Astrocyte of the cerebellum (primary cell): Measurements from ENCODE around the gene SLC6A20.

Experiments used
- DNase-seq: peaks from one replicate; pipeline ENCODE4 v3.0.0-alpha.2; 2011; ENCODE audit warnings: low read depth
- H3K4me3 ChIP-seq: 2 replicates; pipeline ENCODE4 v1.5.1; 2011; ENCODE audit warnings: mild to moderate bottlenecking, low read depth, low read length, moderate library complexity
- CTCF ChIP-seq: IDR thresholded peaks from 2 replicates; pipeline ENCODE4 v1.5.1; 2012; ENCODE audit warnings: low read length, low read depth, moderate library complexity, mild to moderate bottlenecking; ENCODE audit errors: missing control alignments
- in situ Hi-C: cut with HindIII; loops from 2 replicates; pipeline ENCODE4 v1.10.0; 2017; ENCODE audit warnings: low sequenced_read_pairs

The SLC6A20 gene

GRCh38 chr3:45817831-45818522 lies 21.6 kb upstream of the SLC6A20 start:
- no peak for TF ChIP-seq CTCF
- in situ Hi-C loops, result no loop called here
- DNase-seq, result peak; percentile 97
- no peak overlapping the region for H3K4me3 ChIP-seq

- no peak for DNase-seq
- H3K4me3 ChIP-seq, result no peak overlapping the region
- no peak for TF ChIP-seq CTCF
- in situ Hi-C loops, result no loop called here
Measured at GRCh38 chr3:45816544-45816943, 20.2 kb upstream of the SLC6A20 start.

GRCh38 chr3:45814322-45814721 lies 18.0 kb upstream of the SLC6A20 start:
- TF ChIP-seq CTCF, result no peak
- in situ Hi-C loops, result no loop called here

GRCh38 chr3:45807681-45808540 lies 11.6 kb upstream of the SLC6A20 start:
- in situ Hi-C loops, result no loop called here
- peak; percentile 18 for DNase-seq
- H3K4me3 ChIP-seq, result no peak overlapping the region
- no peak for TF ChIP-seq CTCF

More at GRCh38 chr3:45814322-45814721, 18.0 kb upstream of the SLC6A20 start:
- DNase-seq, result no peak
- no peak overlapping the region for H3K4me3 ChIP-seq

GRCh38 chr3:45807133-45807532 lies 10.8 kb upstream of the SLC6A20 start:
- DNase-seq, result no peak
- in situ Hi-C loops, result no loop called here
- H3K4me3 ChIP-seq, result no peak overlapping the region
- TF ChIP-seq CTCF, result no peak

GRCh38 chr3:45806072-45806471 lies 9.7 kb upstream of the SLC6A20 start:
- no peak for DNase-seq
- in situ Hi-C loops, result no loop called here
- no peak for TF ChIP-seq CTCF
- H3K4me3 ChIP-seq, result no peak overlapping the region
